ENCODE data around the gene LRRC71. TPM values are rescaled to one million over a fixed set of nuclear protein-coding genes. Genes with fewer than 3 reads are reported as not detected.

The LRRC71 gene
- total and polyA plus RNA-seq, 10 of the 15 experiments (the other 5 are each of a cell fraction or from before 2014, with no cell fraction given): not detected

- TF ChIP-seq FOXM1 (IDR thresholded peaks at IDR 0.05; ENCODE audit: low read depth, low read length) (no peak), LARP7 (IDR thresholded peaks at IDR 0.05) (no peak), PAX8 (IDR thresholded peaks at IDR 0.05) (no peak), ZNF207 (IDR thresholded peaks at IDR 0.05; ENCODE audit: borderline replicate concordance) (no peak), TAF1 (IDR thresholded peaks at IDR 0.05; ENCODE audit: borderline replicate concordance, low read depth, low read length) (no peak)
- TF ChIP-seq, protein P1, sequence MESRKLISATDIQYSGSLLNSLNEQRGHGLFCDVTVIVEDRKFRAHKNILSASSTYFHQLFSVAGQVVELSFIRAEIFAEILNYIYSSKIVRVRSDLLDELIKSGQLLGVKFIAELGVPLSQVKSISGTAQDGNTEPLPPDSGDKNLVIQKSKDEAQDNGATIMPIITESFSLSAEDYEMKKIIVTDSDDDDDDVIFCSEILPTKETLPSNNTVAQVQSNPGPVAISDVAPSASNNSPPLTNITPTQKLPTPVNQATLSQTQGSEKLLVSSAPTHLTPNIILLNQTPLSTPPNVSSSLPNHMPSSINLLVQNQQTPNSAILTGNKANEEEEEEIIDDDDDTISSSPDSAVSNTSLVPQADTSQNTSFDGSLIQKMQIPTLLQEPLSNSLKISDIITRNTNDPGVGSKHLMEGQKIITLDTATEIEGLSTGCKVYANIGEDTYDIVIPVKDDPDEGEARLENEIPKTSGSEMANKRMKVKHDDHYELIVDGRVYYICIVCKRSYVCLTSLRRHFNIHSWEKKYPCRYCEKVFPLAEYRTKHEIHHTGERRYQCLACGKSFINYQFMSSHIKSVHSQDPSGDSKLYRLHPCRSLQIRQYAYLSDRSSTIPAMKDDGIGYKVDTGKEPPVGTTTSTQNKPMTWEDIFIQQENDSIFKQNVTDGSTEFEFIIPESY (IDR thresholded peaks at IDR 0.05): no peak
Observed at GRCh38 chr1:156886583-156887281, 33.7 kb upstream of the LRRC71 start (continued).

GRCh38 chr1:156887317-156887716 is 33.1 kb upstream of the LRRC71 start:
- Histone ChIP-seq H3K4me3 (no peak overlapping the region), H3K79me2 (ENCODE audit: control insufficient read depth, insufficient read depth, low read length) (no peaks in the 10 kb centered on the region), H3K27ac (ENCODE audit: control insufficient read depth, insufficient read depth) (no peak overlapping the region), H3K9ac (ENCODE audit: control insufficient read depth, insufficient read depth, low read length) (no peak overlapping the region), H3K9me3 (replicated peaks; ENCODE audit: control insufficient read depth, insufficient read depth, low read length) (no peaks in the 10 kb centered on the region), H3K4me2 (ENCODE audit: control insufficient read depth, insufficient read depth) (no peak overlapping the region), H3K4me1 (ENCODE audit: control insufficient read depth, insufficient read depth, low read length) (no peaks in the 10 kb centered on the region), H2AFZ (ENCODE audit: control insufficient read depth, low read depth, low read length) (no peak overlapping the region), H4K20me1 (ENCODE audit: control insufficient read depth, insufficient read depth) (no peaks in the 10 kb centered on the region), H3K36me3 (ENCODE audit: control insufficient read depth in 2 of 2, insufficient read depth in 2 of 2, low read length in 1 of 2) (no peaks in the 10 kb centered on the region), H3K27me3 (replicated peaks in 1 of 2; ENCODE audit: control insufficient read depth in 2 of 2, insufficient read depth in 2 of 2, low read length in 1 of 2) (peaks cover 0 to 4% of the 10 kb centered on the region in 2 experiments; a peak in 3 of 4 replicates)
- 0% methylated on average over 3 of the region's 3 CpGs for WGBS (ENCODE audit: insufficient coverage, insufficient replicate concordance, low lambda C conversion rate, missing lambda C conversion rate)
- FAIRE-seq (no peak), DNase-seq (ENCODE audit: low read depth, low spot score) (no peak), ATAC-seq (no peak)
- TF ChIP-seq, protein P2, sequence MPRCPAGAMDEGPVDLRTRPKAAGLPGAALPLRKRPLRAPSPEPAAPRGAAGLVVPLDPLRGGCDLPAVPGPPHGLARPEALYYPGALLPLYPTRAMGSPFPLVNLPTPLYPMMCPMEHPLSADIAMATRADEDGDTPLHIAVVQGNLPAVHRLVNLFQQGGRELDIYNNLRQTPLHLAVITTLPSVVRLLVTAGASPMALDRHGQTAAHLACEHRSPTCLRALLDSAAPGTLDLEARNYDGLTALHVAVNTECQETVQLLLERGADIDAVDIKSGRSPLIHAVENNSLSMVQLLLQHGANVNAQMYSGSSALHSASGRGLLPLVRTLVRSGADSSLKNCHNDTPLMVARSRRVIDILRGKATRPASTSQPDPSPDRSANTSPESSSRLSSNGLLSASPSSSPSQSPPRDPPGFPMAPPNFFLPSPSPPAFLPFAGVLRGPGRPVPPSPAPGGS (IDR thresholded peaks at IDR 0.05; ENCODE audit: borderline replicate concordance, insufficient read depth, low read depth, low read length, poor library complexity, severe bottlenecking): no peak
- TF ChIP-seq RAD21 (IDR thresholded peaks at IDR 0.05; ENCODE audit: insufficient read depth, low read depth, low read length) (no peak), EZH2 (IDR thresholded peaks at IDR 0.05; ENCODE audit: borderline replicate concordance, control insufficient read depth, low read depth, low read length) (no peak), JUNB (IDR thresholded peaks at IDR 0.05) (no peak)
- ChIA-PET RAD21 (ENCODE audit: unreplicated experiment) (interaction anchor here (0.6 to 7.1 kb wide), 4 partner anchors 48 to 166 kb away, joined by 3 to 42 read pairs (median 6); no protein-coding TSS in a partner anchor), POLR2A (interaction anchor here (0.5 kb wide), 1 partner anchor 260 kb away, joined by 4 read pairs; no protein-coding TSS in a partner anchor), SMC1A (ENCODE audit: uncharacterized antibody, unreplicated experiment) (interaction anchor here (0.7 to 1.2 kb wide), 2 partner anchors 76 to 86 kb away, joined by 3 to 4 read pairs; no protein-coding TSS in a partner anchor), CTCF (interaction anchor here (0.6 to 5.7 kb wide), 7 partner anchors 27 to 221 kb away, joined by 3 to 90 read pairs (median 3); partner anchors contain the start of gene NTRK1)
- no TSS peak for BruUV-seq (replicated peaks)
- in situ Hi-C loops (cut with MboI): no loop called here
- intact Hi-C loops (cut with micrococcal nuclease; ENCODE audit: unreplicated experiment): no loop called here

Measured in GM12878 (cell line).